ENCODE data around the gene INPPL1.

Gene INPPL1

GRCh38 chr11:72233056-72233772, 8.6 kb downstream of the INPPL1 start:
- no peak for DNase-seq (ENCODE audit: low read depth in 2 of 2)

- DNase-seq (ENCODE audit: low read depth in 2 of 2) = no peak
Observed at GRCh38 chr11:72233773-72234513, 9.4 kb downstream of the INPPL1 start.

GRCh38 chr11:72234514-72234830, 9.9 kb downstream of the INPPL1 start:
- DNase-seq (ENCODE audit: low read depth in 2 of 2) = no peak

GRCh38 chr11:72234920-72235319, 10.4 kb downstream of the INPPL1 start:
- DNase-seq (ENCODE audit: low read depth in 2 of 2) = no peak

- no peak for DNase-seq (ENCODE audit: low read depth in 2 of 2)
Observed at GRCh38 chr11:72235351-72236057, 10.9 kb downstream of the INPPL1 start.

- DNase-seq (ENCODE audit: low read depth in 2 of 2) = no peak
Observed at GRCh38 chr11:72236083-72236697, 11.6 kb downstream of the INPPL1 start.

GRCh38 chr11:72236774-72237111, 12.2 kb downstream of the INPPL1 start:
- DNase-seq (ENCODE audit: low read depth in 2 of 2) = no peak

- DNase-seq (ENCODE audit: low read depth in 2 of 2) = no peak
Observed at GRCh38 chr11:72237112-72237931, 12.8 kb downstream of the INPPL1 start.

GRCh38 chr11:72238040-72238450, 13.5 kb downstream of the INPPL1 start:
- no peak for DNase-seq (ENCODE audit: low read depth in 2 of 2)

- DNase-seq (ENCODE audit: low read depth in 2 of 2) = no peak
Observed at GRCh38 chr11:72238492-72239312, 14.1 kb downstream of the INPPL1 start.

- no peak for DNase-seq (ENCODE audit: low read depth in 2 of 2)
Observed at GRCh38 chr11:72239313-72239848, 14.8 kb downstream of the INPPL1 start.

- no peak for DNase-seq (ENCODE audit: low read depth in 2 of 2)
Observed at GRCh38 chr11:72239849-72240460, 15.4 kb downstream of the INPPL1 start.

- DNase-seq (ENCODE audit: low read depth in 2 of 2) = no peak
Observed at GRCh38 chr11:72240461-72241290, 16.1 kb downstream of the INPPL1 start.

- DNase-seq (ENCODE audit: low read depth in 2 of 2) = no peak
Observed at GRCh38 chr11:72241291-72241781, 16.8 kb downstream of the INPPL1 start.

- DNase-seq (ENCODE audit: low read depth in 2 of 2) = no peak
Observed at GRCh38 chr11:72242141-72242540, 17.6 kb downstream of the INPPL1 start.

GRCh38 chr11:72243173-72244059, 18.8 kb downstream of the INPPL1 start:
- no peak for DNase-seq (ENCODE audit: low read depth in 2 of 2)

- DNase-seq (ENCODE audit: low read depth in 2 of 2) = no peak
Observed at GRCh38 chr11:72244060-72244360, 19.4 kb downstream of the INPPL1 start, which contains the start of gene PHOX2A. TSS of gene PHOX2A (minus strand) at chr11:72244176. CDS start at chr11:72244004, 172 bp downstream.

Data from stimulated activated CD8-positive, alpha-beta memory T cell treated with anti-CD3 and anti-CD28 coated beads, Interleukin-15, amount 100 ng/mL, for 48 hours (primary cell).